MG63 (cell line): ENCODE results near the gene PIM2. TPM values are rescaled to one million over a fixed set of nuclear protein-coding genes. Genes with fewer than 3 reads are reported as not detected.

Source experiments
- DNase-seq: peaks from one replicate; pipeline ENCODE4 v3.0.0-alpha.2; 2020
- H3K27me3 ChIP-seq: fragments of 250-450 bp; sonication (Bioruptor Pico); 2 replicates; pipeline ENCODE4 v1.5.1; 2020; ENCODE audit warnings: mild to moderate bottlenecking, moderate library complexity
- H3K36me3 ChIP-seq: fragments of 250-450 bp; sonication (Bioruptor Pico); 2 replicates; pipeline ENCODE4 v1.5.1; 2020; ENCODE audit warnings: mild to moderate bottlenecking, moderate library complexity
- H3K4me3 ChIP-seq: fragments of 250-450 bp; sonication (Bioruptor Pico); 2 replicates; pipeline ENCODE4 v1.5.1; 2020; ENCODE audit warnings: mild to moderate bottlenecking, moderate library complexity
- H3K9me3 ChIP-seq: fragments of 250-450 bp; sonication (Bioruptor Pico); 2 replicates; pipeline ENCODE4 v1.5.1; 2020; ENCODE audit warnings: mild to moderate bottlenecking, moderate library complexity
- total RNA-seq: library from RNA; depleted of rRNA; stranded (reverse); fragments of >200 nt; shearing (Covaris generic); gene quantifications from 2 replicates; pipeline ENCODE4 v1.2.3, GENCODE V29; 2014; ENCODE audit warnings: low replicate concordance; rRNA removed

The PIM2 gene
- 1.6 and 1.9 TPM in 2 replicates for total RNA-seq

DNA sequence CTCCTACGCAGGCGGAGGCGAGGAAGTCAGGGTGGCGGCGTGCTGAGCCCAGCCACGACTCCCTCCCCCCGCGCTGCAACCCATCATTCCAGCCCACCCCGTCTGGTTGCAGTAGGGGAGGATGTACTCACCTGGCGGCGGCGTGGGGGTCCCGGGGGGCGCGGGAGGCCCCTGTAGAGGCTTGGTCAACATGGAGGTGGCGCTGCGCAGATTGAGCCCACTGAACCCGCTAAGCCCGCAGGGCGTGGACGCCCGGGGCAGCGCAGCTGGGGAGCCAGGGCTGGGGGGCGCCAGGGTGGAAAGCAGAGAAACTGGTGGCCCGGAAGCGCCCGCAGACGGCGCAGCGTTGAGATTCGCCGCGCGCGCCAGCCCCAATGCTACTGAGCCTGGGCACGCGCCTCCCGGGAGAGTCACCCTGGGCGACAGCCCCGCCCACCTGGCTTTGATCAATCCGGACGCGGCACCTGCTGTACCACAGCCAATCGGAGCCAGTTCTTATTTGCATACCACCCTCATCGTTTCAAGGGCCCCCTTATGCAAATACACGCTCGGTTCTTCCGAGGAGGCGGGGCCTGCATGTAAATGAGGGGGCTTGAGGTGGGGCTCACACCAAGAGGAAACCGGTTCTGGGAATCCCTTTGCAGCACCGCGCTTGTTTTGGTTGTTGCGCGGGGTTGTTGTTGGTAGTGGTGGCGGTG lies at the start of gene PIM2:
Gene PIM2, minus strand, starts transcription at position 382 of the 698 bp plus-strand sequence. Its CDS starts 190 bp downstream, at position 192.
- Histone ChIP-seq H3K9me3 (no peaks in the 10 kb centered on the region), H3K27me3 (no peaks in the 10 kb centered on the region), H3K4me3 (peak within 1 kb of the TSS; percentile 40), H3K36me3 (no peaks in the 10 kb centered on the region)
- peak; percentile 69 for DNase-seq

DNA sequence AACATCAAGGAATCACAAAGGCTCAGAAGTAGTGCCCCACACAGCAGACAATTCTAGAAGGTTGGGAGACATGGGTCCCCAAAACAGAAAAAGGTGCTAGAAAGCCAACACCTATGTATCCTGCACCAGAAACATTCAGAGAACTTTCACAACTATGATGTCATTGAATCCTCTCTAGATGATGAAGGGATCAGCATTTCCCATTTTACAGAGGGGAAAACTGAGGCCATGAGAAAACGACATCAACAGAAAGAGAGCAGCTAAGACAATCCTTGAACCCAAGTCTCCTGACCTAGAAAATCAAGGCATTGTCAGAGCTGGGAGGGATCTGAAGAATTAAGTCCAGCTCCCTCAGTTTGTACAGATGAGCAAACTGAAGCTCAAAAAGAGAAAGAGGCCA lies 49.6 kb upstream of the PIM2 start:
- no peaks in the 10 kb centered on the region for H3K9me3 ChIP-seq
- H3K27me3 ChIP-seq: no peaks in the 10 kb centered on the region
- no peak overlapping the region for H3K4me3 ChIP-seq
- no peaks in the 10 kb centered on the region for H3K36me3 ChIP-seq
- no peak for DNase-seq

DNA sequence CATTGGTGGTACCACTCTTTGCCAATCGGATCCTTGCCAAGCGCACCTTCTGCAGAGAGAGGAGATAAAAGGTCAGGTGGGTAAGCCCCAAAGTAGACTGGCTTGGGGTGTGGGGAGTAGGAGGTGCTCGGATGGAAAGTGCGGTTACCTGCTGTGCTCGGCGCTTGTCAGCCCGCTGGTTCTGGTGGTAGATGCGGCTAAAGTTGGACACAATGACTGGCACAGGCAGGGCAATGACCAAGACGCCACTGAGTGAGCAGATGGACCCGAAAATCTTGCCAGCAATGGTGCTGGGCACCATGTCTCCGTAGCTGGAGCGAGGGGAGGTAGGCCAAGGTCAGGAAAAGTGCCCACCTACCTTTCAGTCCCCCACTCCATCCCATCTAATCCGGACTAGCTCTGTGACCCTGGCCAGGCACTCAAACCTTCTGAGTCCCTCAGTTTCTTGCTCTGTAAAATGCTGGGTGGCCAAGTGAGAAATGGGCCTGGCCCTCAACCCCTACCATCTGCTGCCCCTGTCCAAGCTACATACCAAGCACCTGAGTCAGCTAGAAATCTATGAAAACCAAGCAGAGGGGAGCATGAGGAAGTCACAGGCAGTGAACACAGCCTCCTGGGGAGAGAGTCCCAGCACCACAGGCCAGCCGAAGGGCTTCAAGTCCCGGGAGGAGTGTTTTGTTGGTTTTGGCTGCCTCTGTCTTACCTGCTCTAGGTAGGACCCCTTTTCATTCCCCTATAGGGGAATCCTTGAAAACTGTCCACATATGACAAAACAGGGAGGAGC lies 48.2 kb upstream of the PIM2 start:
- no peaks in the 10 kb centered on the region for H3K36me3 ChIP-seq
- no peaks in the 10 kb centered on the region for H3K9me3 ChIP-seq
- peak; percentile 18 for DNase-seq
- H3K27me3 ChIP-seq: no peaks in the 10 kb centered on the region
- no peak overlapping the region for H3K4me3 ChIP-seq

DNA sequence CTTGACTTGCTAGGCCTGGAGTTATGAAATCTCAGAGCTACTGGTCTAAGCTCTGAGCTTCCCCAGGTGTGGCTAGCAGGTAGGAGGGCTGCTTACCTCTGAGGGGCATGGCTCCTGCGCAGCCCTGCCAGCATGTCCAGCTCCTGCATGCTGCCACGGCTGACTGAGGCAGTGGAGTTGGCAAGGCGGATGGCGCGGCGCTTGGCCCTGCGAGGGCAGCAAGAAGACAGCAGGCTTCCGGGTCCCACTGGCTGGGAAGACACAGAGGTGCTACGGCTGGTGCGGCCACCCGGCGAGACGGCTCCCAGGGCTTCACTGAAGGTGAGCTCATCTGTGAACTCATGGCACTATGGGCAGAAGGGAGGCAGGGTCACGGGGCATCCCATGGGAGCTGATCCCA lies 47.1 kb upstream of the PIM2 start:
- H3K4me3 ChIP-seq: no peak overlapping the region
- DNase-seq: no peak
- no peaks in the 10 kb centered on the region for H3K36me3 ChIP-seq
- no peaks in the 10 kb centered on the region for H3K9me3 ChIP-seq
- no peaks in the 10 kb centered on the region for H3K27me3 ChIP-seq

DNA sequence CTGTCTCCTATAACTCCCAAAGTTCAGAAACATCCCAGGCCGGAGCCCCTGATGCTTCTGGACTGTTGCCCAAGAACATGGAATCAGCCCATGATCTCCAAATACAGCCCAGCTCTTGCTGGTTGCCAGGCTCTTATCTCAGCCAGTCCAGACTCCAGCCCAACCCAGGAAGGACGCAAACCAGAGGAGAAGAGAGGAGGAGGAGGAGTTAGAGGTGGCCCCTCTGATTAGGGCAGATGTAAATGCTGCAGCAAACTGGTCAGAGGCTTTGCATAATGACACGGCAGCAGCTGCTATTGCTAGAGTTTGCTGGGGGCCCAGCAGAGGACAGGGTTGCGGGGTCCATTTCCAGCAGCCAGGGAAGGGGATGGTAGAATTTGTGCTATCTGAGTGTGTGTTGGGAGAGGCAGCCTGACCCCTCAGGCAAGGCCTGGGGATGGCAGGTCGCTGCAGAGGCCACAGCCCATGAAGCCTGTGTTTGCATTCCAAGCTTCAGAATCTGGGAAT lies 42.8 kb upstream of the PIM2 start:
- H3K27me3 ChIP-seq: no peaks in the 10 kb centered on the region
- H3K9me3 ChIP-seq: no peaks in the 10 kb centered on the region
- H3K4me3 ChIP-seq: no peak overlapping the region
- DNase-seq: no peak
- H3K36me3 ChIP-seq: no peaks in the 10 kb centered on the region

DNA sequence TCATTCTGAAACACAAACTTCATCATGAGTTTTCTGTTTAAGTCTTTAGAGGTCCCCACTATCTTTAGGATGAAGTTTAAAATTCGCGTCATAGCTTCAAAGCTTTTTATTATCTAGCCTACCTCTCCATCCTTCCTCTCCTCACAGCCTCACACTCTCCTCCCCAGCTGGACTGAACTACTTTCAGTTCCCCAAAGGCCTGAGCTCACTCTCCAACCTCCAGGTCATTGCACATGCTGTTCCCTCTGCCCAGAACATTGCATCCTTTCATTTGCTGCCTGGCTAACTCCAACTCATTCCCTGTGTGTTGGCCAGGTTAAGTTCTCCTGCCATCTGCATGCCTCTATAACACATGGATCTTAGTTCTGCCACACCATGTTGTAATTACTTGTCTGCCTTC lies 41.5 kb upstream of the PIM2 start:
- no peak for DNase-seq
- H3K27me3 ChIP-seq: no peaks in the 10 kb centered on the region
- peaks cover 4% of the 10 kb centered on the region for H3K36me3 ChIP-seq
- H3K4me3 ChIP-seq: no peak overlapping the region
- H3K9me3 ChIP-seq: no peaks in the 10 kb centered on the region

DNA sequence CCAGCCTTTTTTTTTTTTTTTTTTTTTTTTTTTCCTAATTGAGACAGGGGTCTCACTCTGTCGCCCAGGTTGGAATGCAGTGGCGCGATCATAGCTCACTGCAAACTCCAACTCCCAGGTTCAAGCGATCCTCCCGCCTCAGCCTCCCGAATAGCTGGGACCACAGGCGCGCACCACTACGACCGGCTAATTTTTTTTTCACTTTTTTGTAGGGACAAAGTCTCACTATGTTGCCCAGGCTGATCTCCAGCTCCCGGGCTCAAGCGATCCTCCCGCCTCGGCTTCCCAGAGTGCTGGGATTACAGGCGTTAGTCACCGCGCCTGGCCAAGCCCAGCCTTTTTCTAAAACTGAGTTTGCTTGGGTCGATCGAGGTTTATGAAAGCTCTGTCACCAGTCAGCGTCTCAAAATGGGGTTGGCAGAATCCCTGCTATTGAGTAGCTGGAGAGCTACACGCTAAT lies 39.8 kb upstream of the PIM2 start:
- Histone ChIP-seq H3K27me3 (no peaks in the 10 kb centered on the region), H3K4me3 (peak overlapping the region; percentile 81), H3K9me3 (no peaks in the 10 kb centered on the region), H3K36me3 (peaks cover 4% of the 10 kb centered on the region)
- DNase-seq: peak; percentile 76

DNA sequence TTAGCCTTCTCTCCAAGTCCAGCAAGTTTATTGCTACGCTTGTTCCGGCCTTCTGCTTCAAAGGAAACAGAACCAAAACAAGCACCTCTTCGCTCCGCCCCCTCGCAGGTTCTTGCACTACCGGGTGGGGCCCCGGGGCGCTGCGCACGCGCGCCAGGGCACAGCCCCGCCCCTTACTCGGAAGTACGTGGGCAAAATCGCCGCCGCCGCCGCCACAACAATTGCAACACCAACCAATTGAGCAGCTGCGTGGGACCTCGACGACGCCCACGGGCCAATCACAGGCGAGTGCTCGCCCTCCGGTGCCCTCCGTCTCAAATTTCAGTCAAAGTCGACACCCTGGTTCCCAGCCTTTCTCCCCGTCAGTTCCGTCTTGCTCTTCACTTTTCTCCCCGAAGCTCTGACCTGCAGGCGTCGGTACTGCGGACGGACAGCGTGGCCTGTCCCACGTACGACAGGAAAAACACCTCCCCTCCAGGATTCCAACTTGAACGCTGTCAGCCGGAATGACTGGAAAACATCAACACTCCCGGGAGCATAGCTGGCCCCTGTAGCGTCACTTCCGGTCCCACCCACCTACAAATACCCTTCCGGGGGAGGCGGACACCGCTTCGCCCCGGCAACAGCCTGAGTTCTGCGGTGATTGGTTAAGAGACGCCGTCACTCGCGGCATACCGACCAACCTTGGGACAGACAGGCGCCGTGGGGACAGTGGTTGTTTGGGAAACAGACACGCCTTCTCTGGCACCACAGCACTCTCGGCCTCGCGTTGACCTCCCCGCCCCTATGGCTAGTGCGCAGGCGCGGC lies 39.2 kb upstream of the PIM2 start:
- peak; percentile 97 for DNase-seq
- Histone ChIP-seq H3K9me3 (no peaks in the 10 kb centered on the region), H3K4me3 (peak overlapping the region; percentile 81), H3K36me3 (peaks cover 4% of the 10 kb centered on the region), H3K27me3 (no peaks in the 10 kb centered on the region)

DNA sequence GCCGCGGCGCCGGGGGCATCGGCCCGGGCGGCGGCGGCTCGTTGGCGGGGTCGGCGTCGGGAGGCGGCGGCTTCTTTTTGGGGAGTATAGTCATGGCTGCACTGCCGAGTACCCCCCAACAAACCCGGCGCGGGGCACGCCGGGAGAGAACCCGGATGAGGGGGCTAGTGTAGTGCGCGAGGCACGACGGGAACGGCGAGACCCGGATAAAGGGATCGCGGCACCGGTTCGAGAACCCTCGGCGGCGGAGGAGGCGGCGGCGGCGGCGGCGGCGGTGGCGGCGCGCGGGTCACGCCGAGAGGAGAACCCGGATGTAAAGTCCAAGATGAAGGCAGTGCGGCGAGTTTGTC lies 38.6 kb upstream of the PIM2 start, which contains the start of gene OTUD5:
Gene OTUD5, minus strand, starts transcription at position 131 of the 350 bp plus-strand sequence. Its CDS starts 37 bp downstream, at position 94.
- Histone ChIP-seq H3K36me3 (peaks cover 4% of the 10 kb centered on the region), H3K4me3 (peak within 1 kb of the TSS; percentile 81), H3K9me3 (no peaks in the 10 kb centered on the region), H3K27me3 (no peaks in the 10 kb centered on the region)
- peak; percentile 56 for DNase-seq

DNA sequence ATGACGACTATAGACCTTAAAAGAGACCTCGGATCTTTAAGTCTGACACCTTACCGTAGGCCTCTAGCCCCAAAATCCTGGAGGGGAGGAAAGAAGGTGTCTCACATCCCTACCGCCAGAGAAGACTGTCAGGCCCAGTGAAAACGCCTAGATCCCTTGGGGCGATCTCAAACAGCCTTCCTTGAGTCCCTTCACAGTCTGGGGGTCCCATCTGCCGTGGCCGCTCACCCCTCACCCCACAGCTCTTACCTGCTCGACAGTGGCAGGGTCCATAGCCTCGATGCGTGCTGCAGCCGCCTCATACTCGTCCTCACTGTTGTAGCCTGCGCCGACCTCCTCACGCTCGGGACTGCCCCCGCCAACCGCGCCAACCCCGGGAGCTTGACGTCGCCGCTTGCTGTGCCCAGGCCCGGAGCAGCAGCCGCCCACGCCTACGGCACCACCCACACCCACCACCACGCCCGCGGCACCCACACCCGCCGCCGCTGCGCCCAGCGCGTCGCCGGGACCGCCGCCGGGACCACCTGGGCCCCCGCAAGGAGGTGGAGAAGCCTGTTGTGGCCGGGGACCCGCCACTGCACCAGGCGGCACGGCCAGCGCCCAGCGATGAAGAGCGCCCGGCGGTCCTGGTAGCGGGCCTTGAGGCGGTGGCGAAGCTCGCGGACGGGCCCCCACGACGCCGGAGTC lies 38.0 kb upstream of the PIM2 start:
- DNase-seq: peak; percentile 23
- Histone ChIP-seq H3K27me3 (no peaks in the 10 kb centered on the region), H3K9me3 (no peaks in the 10 kb centered on the region), H3K36me3 (peaks cover 4% of the 10 kb centered on the region), H3K4me3 (peak overlapping the region; percentile 81)

DNA sequence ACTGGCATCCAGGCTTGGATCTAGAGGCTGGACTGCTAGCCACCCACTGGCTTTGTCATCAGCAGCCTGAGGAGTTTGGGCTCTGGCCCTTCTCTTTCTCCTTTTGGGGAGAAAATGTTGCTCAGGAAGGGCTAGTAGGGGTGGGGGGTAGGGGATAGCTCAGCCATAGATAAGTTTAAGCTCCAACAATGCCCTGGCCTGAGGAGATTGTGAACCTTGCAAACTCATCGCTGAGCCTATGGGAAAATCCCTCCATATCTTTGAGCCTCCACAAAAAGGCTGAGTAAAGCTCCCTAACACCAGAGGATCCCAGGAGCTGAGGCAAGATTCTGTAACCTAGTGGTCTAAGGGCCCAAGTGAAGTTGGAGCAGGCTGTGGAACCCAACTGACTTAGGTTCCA lies 29.8 kb upstream of the PIM2 start:
- DNase-seq: no peak
- Histone ChIP-seq H3K27me3 (no peaks in the 10 kb centered on the region), H3K36me3 (no peaks in the 10 kb centered on the region), H3K9me3 (no peaks in the 10 kb centered on the region), H3K4me3 (no peak overlapping the region)

DNA sequence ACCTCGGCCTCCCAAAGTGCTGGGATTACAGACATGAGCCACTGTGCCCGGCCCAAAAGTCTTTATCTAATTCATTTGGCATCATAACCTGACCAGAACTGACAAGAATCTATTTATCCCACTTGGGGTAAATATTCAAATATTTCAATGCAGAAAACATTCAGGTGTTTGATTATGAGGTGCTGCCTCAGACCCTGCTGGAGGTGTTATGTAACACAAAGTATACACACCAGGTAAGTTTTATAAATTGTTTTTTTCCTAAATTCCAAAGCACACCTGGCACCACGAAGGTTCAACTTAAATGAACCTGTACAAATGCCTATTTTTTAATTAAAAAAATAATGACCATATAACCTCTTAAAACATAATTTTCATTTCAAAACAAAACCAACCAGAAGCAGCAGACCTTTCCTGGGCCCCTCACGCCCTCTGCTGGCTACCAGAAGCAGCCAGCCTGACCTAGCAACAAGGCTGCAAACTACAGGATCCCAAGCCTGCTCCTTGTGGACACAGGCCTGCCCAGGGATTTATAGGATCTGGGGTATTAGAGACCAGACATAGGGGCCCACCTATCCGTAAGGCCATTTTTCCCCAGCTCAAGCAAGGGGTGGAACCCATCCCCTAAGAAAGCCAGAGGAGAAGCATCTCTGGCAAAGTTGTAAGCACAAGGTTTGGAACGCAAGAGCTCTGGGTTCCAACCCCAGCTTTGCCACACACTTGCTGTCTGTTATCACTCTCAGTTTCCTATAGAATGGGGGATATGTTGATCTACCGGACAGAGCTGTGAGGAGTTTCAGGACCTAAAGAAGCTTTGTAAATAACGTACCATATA lies 26.9 kb upstream of the PIM2 start:
- DNase-seq: peak; percentile 32
- H3K9me3 ChIP-seq: no peaks in the 10 kb centered on the region
- no peak overlapping the region for H3K4me3 ChIP-seq
- no peaks in the 10 kb centered on the region for H3K36me3 ChIP-seq
- H3K27me3 ChIP-seq: no peaks in the 10 kb centered on the region

DNA sequence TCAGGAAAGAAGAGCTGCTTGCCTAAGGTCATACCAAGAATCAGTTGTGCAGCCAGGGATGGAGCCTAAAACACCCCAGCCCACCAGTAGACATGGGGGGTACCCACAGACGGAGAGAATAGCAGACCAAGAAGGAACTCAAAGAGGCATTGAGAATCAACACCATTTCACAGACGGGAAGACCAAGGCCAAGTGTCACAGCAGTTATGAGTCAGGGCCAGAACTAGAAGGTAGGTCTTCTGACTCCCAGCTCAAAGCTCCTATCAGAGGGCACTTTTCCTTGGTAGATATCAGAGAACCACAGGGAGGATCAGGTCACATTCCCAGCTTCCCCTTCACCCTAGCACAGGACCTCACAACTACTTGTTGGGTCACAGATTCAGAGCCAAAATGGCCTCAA lies 24.1 kb upstream of the PIM2 start:
- H3K9me3 ChIP-seq: no peaks in the 10 kb centered on the region
- H3K27me3 ChIP-seq: no peaks in the 10 kb centered on the region
- H3K36me3 ChIP-seq: no peaks in the 10 kb centered on the region
- no peak overlapping the region for H3K4me3 ChIP-seq
- no peak for DNase-seq

DNA sequence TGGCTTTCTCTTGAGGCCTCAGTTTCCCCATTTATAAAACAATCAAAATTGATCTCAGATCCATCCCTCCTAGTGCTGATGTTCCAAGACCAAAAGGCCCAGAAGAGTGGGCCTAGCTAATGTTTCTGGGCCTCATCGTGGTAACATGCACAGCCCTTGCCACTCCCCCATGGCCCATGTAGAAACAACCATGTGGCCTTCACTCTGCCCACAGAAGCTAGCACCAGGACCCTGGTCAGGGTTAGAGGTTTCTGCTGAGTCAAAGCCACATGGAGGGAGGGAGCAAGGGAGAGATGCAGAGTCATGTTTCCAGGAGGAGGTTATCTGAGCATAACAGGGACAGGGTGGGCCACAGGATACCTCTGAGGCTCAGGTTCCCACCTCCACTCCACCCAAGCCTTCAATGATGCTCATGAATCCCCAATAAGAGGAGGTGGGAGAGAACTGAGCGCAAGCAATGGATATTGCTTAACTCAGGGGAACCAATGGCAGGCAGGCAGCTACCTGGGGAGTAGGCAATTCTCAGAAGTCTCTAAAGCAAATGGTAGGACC lies 21.7 kb upstream of the PIM2 start:
- DNase-seq: no peak
- no peak overlapping the region for H3K4me3 ChIP-seq
- no peaks in the 10 kb centered on the region for H3K27me3 ChIP-seq
- H3K36me3 ChIP-seq: no peaks in the 10 kb centered on the region
- H3K9me3 ChIP-seq: no peaks in the 10 kb centered on the region

DNA sequence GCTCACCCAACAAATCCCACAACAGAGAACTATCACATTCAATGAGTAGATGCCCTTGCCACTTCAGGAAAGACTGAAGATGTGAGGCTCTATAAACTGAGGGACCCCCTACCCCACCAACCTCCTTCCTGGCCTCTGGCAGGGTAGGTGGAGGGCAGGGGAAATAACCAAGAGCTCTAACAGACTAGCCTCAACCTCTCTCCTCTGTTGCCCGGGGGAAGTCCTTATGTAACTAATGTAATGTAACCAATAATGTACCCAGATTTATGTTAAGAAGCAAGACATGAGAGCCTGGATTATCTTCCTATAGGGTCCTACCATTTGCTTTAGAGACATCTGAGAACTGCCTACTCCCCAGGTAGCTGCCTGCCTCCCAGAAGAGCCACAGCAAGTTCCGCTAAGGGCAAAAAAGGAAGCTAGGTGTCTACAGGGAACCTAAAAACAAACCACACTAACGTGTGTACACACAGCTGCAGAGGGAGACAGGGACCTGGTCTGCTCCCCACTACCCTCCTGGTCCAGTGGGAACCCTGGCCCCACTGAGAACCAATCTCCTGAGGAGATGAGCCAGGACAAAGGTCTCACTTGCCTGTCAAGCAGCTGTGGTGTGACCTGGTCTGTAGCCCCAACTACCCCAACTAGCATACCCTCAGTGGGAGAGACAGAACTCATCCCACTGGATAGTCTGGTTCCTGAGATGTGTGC lies 20.9 kb upstream of the PIM2 start:
- DNase-seq: no peak
- H3K9me3 ChIP-seq: no peaks in the 10 kb centered on the region
- H3K27me3 ChIP-seq: no peaks in the 10 kb centered on the region
- H3K36me3 ChIP-seq: no peaks in the 10 kb centered on the region
- no peak overlapping the region for H3K4me3 ChIP-seq
